GM19395 (cell line): Measurements from ENCODE around the gene B4GALT2.

Source experiments
- ATAC-seq: cut with Tn5 transposase; IDR thresholded peaks from one replicate; pipeline ENCODE4 v1.9.1; 2021; ENCODE audit warnings: mild to moderate bottlenecking, moderate library complexity; ENCODE audit not compliant: unreplicated experiment

Gene B4GALT2, protein sequence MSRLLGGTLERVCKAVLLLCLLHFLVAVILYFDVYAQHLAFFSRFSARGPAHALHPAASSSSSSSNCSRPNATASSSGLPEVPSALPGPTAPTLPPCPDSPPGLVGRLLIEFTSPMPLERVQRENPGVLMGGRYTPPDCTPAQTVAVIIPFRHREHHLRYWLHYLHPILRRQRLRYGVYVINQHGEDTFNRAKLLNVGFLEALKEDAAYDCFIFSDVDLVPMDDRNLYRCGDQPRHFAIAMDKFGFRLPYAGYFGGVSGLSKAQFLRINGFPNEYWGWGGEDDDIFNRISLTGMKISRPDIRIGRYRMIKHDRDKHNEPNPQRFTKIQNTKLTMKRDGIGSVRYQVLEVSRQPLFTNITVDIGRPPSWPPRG

DNA sequence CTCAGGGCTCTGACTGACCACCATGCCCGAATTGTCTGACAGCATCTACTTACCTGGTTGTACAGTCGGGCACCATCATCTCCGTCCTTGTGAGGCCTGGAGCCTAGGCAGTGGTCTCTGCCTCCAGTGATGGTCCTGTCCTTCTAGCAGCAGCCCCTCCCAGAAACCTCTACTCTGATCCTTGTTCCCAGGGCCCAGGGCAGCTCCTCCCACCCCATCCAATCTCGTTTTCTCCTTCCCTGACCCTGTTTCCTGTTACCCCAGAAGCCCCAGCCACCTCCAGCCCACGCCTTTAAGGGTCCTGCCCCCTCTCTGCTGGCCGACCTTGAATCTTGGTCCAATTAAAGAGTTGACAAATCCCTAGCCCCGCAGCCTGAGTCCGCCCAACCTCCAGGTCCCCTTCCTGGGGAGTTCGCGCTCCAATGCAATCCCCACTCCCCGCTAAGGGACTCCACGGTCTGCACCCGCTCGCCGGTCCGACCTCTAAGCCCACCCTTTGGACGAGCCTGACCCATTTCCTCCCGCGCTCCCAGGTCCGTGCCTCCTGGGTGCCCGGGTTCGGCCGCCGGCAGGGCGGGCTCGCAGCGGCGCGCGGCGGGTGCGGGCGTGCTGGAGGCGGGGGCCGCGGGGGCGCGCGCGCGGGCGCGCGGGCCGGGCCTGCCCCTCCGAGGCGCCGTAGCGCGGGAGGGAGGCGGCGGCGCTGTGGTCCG is at the start of gene B4GALT2:
Gene B4GALT2 (plus strand): TSS at position 660 of the 710 bp plus-strand sequence. CDS start 1,951 bp downstream, outside the sequence.
- no peak for ATAC-seq

DNA sequence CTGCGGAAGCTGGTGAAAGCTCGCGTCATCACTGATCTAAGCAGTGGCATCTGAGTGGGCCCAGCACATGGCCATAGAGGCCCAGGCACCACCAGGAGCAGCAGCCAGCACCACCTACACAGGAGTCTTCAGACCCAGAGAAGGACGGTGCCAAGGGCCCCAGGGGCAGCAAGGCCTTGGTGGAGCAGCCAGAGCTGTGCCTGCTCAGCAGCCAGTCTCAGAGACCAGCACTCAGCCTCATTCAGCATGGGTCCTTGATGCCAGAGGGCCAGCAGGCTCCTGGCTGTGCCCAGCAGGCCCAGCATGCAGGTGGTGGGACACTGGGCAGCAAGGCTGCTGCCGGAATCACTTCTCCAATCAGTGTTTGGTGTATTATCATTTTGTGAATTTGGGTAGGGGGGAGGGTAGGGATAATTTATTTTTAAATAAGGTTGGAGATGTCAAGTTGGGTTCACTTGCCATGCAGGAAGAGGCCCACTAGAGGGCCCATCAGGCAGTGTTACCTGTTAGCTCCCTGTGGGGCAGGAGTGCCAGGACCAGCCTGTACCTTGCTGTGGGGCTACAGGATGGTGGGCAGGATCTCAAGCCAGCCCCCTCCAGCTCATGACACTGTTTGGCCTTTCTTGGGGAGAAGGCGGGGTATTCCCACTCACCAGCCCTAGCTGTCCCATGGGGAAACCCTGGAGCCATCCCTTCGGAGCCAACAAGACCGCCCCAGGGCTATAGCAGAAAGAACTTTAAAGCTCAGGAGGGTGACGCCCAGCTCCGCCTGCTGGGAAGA is 48.7 kb upstream of the B4GALT2 start:
- no peak for ATAC-seq

DNA sequence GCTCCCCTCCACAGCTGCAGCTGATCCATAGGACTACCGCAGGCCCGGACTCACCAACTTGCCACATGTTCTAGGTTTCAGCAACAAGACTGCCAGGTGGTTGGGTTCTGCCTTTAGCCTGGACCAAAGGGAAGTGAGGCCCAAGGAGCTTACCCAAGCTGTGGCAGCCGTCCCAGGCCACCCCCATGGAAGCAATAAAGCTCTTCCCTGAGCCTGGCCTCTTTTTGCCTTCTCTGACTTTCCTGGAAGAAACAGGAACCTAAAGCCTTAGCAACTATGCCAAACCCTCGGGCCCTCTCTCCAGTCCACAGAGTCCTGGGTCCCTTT is 48.1 kb upstream of the B4GALT2 start:
- no peak for ATAC-seq

DNA sequence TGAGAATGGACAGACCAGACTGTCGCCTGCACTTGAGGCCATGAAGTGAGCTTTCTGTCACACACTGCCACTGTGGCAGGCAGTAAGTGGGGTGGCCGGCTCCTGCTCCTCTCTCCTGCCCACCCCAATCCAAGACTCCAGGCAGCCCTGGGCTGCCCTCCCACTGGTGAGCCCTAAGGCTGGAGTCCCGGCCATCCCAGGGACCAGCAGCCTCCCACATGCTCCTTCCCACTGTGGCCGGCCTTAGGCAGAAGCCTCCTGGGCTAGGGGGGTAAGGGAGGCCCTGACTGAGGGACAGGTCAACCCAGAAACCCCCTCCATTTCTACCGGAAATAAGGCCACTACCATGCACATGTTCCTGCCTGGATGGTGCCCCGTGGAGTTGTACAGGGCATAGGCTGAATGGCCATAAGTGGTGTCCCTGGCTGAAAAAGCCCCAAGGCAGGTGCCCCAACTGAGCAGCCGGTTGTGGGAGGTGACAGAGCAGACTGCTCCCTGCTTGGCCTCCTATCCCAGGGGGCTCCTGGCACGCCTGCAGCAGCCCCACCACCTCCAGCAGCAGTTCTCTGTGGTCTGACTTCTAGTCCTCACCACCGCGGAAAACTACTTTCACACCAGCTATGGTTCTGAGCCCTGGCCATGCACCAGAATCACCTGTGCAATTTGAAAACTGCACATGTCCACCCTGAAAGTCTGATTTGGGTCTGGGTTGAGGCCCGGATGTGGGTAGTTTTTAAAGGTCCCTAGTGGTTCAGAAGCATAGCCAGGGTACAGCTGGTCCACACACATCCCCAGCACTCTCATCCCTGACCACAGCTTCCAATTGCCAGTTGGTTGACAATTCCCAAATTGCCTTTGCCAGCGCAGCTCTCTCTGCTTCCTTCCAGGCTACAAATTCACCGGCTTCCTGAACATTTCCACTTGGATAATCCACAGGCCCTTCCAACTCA is 47.0 kb upstream of the B4GALT2 start:
- ATAC-seq, result no peak

DNA sequence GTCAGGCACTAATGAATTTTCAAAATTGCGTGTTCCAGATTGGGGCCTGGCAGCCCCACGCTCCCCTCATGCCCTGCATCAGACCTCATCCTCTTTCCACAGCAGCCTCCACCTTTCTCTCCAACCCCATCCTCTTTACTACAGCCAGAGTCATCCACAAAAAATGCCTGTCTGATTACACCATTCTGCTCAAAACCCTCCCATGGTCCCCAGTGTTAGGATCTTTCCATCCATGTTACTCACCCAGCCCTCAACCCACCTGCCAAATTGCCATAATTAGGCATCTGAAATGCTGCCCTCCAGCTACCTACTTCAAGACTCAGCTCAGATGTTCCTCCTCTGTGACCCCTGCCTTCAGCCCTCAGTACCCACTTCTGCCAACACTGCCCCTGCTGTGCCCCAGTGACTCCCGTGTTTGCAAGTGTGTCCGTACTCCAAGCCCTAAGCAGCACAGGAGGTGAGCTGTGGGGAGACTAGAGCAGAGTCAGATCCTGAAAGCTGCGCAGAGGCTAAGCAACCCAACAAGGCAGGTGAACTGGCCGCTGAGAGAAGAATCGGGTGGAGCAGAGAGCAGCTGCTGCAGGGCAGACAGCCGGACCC is 46.1 kb upstream of the B4GALT2 start:
- no peak for ATAC-seq

DNA sequence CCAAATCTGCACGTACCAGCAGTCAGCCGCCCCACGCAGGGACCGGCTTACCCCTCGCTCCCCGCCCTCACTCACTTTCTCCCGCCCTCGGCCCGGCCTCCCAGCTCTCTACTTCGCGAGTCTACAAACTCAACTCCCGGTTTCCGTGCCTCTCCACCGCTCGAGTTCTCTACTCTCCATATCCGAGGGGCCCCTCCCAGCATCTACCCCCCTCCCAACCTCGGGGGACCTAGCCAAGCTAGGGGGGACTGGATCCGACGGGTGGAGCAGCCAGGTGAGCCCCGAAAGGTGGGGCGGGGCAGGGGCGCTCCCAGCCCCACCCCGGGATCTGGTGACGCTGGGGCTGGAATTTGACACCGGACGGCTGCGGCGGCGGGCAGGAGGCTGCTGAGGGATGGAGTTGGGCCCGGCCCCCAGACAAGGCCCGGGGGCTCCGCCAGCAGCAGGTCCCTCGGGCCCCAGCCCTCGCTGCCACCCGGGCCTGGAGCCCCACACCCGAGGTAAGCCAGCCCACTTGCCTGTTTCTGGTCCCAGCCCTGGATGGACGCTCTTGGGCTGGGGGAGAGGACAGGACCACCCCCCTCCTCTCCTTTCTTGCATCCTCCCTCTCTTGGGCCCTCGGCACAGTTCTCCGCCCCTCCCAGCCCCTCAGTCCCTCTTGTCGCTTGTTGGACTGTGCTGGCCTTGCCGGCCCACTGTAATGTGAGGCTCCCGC is 45.5 kb upstream of the B4GALT2 start, which contains the start of gene ARTN:
Gene ARTN (plus strand): TSS at position 416 of the 715 bp plus-strand sequence. CDS start 1,856 bp downstream, outside the sequence.
- no peak for ATAC-seq

DNA sequence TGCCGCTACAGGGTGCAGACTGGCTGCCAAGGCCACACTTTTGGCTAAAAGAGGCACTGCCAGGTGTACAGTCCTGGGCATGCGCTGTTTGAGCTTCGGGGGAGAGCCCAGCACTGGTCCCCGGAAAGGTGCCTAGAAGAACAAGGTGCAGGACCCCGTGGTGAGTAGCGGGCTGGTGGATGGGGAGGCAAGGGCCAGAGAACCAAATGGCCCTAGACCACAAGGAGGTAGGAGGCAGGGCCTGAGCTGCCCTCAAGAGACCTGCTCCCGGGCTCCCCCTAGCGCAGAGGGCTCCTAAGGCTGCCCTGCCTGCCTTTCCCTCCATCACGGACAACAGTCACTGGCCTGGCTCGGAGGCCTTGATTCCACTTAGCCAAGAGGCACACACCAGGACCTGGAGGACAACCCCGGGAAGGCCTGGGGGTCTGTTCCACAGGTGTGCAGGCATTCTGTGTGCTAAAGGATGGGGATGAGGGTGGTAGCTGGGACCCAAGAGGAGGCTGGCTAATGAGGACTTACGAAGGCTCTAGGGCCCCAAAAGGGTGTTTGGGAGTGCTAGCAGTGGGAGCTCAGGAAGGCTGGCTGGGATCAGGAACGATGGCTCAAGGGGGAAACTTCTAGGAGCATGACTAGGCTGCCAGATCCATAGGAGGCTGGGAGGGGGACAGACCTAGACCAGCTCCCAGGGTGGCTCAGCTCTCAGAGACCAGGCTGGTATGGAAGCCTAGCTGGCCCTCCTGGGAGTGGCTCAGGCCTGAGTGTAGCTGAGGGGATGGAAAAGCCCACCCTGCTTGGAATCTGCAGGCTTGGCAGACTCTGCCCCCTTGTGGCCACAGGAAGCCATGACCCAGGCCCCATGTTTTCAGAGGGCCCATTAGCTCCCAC is 44.7 kb upstream of the B4GALT2 start:
- ATAC-seq, result no peak

DNA sequence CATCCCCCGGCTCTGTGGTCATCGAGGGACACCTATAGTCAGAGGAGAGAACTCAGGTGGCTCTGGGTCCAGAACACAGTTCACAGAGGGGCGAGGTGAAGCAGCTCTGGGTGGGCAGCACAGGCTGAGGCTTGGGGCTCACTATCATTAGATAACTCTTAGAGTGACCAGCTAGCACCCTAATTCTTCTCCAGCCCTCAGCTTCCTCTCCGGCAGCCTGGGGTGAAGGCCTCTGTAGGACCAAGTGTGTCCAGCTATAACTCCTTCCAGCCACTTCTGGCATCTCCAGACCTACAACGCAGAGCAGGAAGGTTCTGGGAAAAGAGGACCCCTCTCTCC is 44.1 kb upstream of the B4GALT2 start:
- no peak for ATAC-seq

DNA sequence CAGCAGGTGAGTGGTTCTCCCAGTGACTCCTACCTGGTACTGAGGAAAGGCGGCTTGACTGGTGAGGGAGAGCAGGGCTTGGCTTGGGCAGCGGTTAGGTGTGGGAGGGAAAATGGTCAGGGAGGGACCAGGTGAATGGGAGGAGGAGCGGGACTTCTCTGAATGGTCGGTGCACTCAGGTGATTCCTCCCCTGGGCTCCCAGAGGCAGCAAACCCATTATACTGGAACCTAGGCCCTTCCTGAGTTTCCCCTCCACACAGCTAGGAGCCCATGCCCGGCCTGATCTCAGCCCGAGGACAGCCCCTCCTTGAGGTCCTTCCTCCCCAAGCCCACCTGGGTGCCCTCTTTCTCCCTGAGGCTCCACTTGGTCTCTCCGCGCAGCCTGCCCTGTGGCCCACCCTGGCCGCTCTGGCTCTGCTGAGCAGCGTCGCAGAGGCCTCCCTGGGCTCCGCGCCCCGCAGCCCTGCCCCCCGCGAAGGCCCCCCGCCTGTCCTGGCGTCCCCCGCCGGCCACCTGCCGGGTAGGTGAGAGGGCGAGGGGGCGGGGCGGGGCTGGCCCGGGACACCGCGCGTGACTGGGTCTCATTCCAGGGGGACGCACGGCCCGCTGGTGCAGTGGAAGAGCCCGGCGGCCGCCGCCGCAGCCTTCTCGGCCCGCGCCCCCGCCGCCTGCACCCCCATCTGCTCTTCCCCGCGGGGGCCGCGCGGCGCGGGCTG is 43.1 kb upstream of the B4GALT2 start:
- ATAC-seq, result no peak

DNA sequence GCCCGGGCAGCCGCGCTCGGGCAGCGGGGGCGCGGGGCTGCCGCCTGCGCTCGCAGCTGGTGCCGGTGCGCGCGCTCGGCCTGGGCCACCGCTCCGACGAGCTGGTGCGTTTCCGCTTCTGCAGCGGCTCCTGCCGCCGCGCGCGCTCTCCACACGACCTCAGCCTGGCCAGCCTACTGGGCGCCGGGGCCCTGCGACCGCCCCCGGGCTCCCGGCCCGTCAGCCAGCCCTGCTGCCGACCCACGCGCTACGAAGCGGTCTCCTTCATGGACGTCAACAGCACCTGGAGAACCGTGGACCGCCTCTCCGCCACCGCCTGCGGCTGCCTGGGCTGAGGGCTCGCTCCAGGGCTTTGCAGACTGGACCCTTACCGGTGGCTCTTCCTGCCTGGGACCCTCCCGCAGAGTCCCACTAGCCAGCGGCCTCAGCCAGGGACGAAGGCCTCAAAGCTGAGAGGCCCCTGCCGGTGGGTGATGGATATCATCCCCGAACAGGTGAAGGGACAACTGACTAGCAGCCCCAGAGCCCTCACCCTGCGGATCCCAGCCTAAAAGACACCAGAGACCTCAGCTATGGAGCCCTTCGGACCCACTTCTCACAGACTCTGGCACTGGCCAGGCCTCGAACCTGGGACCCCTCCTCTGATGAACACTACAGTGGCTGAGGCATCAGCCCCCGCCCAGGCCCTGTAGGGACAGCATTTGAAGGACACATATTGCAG is 42.4 kb upstream of the B4GALT2 start:
- ATAC-seq, result no peak

DNA sequence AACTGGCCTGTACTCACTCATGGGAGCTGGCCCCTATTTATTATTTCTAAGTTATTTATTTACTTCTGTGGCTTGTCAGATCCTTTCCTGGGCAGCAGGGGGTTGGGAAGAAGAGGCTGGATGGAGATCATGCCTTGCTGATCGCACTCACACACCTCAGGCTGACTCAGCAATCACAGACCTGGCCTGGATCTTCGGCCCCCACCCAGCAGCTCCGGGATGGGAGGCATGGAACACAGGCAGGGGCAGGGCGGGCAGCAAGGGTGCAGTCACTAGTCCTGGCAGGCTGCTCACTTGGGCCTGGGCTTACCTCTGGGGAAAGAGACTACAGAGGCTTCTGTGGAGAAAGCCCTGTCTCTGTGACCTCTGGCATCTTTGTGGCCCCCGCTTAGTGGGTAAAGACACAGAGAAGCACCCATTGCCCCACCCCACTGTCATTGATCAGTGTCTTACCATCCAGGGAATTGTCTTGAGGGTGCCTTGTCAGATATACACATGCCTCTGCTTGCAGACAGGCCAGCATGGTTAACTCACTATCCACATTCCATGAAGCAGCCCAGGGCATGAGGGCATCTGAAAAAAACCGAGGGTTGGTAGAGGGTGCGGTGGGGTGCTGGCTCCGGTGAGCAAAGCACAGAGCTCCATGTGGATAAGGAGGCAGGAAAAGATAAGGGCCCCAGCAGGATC is 41.7 kb upstream of the B4GALT2 start:
- ATAC-seq, result no peak

DNA sequence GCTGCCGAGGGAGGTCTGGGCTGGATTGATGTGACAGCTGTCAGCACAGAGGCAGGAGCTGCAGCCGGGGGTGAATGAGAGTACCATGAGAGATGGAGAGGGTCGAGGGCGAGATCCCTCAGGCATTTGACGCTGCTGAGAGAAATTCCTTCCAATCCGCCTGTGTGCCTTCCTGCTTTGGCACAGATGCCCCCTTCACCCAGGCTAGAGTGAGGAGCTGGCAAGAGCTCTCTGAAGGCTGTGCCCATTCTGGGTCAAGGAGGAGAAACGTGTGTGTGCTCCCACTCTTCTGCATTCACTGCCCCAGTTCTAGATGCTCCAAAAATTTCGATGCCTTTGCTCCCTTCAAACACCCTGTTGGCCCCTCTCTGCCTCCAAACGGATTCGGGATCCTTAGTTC is 40.6 kb upstream of the B4GALT2 start:
- ATAC-seq, result no peak

DNA sequence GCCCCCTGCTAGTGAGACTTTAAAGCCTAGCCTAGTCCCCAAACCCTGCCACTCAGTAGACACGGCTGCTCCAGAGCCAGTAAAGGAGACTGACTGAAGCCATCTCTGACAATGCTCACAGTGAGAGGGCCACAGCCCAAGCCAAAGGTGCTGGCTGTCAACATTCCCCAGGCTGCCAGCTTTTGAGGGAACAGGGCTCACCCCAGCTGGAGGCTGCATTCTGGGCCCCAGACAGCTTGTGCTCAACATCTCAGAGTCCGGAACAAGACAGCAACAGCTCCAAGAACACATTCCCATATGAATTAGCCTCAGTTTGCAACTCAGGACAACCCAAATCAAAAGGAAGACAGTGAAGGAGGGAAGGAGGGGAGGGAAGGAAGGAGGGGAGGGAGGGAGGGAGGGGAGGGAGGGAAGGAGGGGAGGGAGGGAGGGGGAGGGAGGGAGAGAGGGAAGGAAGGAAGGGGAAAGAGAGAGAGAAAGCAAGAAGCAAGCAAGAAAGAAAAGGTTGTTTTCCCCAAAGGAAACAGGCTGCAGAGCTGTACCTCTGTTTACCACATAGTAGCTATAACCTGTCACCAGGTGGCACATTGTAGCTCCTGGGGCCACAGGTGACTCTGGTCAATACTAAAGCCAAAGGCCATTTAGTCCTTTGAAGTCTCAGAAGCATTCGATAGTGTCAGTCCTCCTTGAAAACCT is 40.0 kb upstream of the B4GALT2 start:
- no peak for ATAC-seq

DNA sequence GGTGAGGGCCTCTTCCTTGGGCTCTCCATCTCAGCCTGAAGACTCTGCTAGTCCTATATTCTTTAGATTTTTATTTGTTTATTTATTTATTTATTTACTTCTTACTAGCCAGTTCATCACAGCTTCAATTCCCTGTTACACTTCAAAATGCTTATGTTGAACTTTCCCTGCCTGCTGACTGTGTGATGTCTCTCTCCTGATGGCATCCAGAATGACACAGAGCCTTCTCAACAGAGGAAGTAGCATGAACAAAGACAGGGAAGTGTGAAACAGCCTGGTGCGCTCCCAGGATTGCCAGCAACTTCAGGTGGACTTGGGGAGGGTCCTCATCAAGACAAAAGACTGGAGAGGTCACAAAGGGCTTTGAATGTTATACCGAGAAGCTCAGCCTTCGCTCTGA is 36.6 kb upstream of the B4GALT2 start:
- no peak for ATAC-seq

DNA sequence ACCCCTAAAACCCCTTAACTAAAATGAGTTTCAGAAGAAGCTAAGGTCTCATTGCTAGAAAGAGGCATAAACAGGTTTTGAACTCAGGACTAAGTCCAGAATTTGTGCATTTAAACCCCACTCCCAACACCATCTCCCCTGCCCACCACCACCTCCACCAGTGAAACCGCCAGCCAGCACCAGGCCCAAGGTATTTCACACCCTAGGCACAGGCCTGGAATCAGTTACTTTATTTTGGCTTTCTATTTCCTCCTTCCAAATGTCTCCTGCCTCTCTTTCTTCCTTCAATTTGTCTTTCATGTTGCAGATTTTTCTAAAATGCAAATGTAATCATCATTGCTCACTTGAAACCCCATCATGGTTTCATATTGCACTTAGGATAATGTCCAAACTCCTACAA is 34.1 kb upstream of the B4GALT2 start:
- ATAC-seq, result no peak

DNA sequence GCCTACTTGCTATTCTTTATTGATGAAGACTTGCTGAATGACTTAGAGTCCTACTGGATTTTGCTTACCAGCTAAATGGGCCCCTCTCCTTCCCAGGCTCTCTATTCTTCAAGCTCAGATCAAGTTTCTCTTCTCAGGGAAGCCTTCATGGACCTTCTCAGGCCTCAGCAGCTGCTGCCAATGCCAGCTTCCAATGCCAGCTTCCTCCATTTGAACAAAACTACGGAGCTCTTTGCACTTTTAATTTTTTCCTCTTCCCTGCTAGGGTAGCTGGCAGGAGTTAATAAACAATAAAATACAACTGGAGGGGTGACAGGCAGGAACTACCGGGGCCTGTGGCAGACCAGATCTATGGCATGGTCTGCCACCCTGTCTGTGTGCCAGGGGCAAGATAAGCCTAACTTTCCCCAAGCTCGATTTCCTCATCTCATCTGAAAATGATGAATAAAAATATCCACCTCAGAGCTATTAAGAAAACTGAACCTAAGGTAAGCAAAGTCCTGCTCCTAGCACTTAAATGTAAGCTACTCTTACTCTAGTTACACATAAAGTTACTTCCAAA is 33.3 kb upstream of the B4GALT2 start:
- ATAC-seq, result no peak
